ENCODE data around the gene KIF12. TPM values are rescaled to one million over a fixed set of nuclear protein-coding genes. Genes with fewer than 3 reads are reported as not detected.

The KIF12 gene
- total RNA-seq, 1 experiment from 2014 or later: not detected

DNA sequence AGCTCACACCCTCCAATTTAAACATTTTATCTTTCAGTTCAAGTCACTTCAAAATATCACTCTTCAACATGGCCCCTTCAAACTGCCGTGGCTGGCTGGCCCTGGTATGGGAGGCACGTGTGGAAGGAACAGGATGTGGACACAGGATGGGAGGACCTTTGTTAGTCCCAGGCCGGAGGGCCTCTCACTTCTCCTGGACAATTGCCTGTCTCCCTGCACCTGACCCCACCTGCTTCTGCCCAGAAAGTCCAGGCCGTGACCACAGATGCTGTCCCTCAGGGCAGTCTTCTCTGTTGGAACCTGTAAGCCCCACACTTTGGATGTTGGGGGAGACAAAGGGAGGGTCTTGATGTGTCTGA is 40.4 kb downstream of the KIF12 start:
- Histone ChIP-seq H3F3A (ENCODE audit: insufficient read depth, low read depth) (no peaks in the 10 kb centered on the region), H3K79me2 (ENCODE audit: low read depth) (no peaks in the 10 kb centered on the region), H3K9me2 (ENCODE audit: insufficient read depth) (no peaks in the 10 kb centered on the region), H3K9me3 (ENCODE audit: insufficient read depth, low read depth) (no peaks in the 10 kb centered on the region), H2AFZ (no peak overlapping the region), H3K36me3 (ENCODE audit: low read depth) (no peaks in the 10 kb centered on the region), H3K4me3 (no peak overlapping the region), H3K4me2 (no peak overlapping the region), H4K20me1 (ENCODE audit: insufficient read depth) (no peaks in the 10 kb centered on the region), H3K27ac (no peak overlapping the region), H3K27me3 (ENCODE audit: insufficient read depth, low read depth) (peaks cover 94% of the 10 kb centered on the region), H3K4me1 (replicated peaks; ENCODE audit: insufficient read depth) (no peaks in the 10 kb centered on the region)
- ChIA-PET CTCF (no interaction called here), POLR2A (ENCODE audit: unreplicated experiment) (no interaction called here)
- intact Hi-C loops (cut with micrococcal nuclease; ENCODE audit: unreplicated experiment): no loop called here
- no peak for DNase-seq
- TF ChIP-seq, protein P1, sequence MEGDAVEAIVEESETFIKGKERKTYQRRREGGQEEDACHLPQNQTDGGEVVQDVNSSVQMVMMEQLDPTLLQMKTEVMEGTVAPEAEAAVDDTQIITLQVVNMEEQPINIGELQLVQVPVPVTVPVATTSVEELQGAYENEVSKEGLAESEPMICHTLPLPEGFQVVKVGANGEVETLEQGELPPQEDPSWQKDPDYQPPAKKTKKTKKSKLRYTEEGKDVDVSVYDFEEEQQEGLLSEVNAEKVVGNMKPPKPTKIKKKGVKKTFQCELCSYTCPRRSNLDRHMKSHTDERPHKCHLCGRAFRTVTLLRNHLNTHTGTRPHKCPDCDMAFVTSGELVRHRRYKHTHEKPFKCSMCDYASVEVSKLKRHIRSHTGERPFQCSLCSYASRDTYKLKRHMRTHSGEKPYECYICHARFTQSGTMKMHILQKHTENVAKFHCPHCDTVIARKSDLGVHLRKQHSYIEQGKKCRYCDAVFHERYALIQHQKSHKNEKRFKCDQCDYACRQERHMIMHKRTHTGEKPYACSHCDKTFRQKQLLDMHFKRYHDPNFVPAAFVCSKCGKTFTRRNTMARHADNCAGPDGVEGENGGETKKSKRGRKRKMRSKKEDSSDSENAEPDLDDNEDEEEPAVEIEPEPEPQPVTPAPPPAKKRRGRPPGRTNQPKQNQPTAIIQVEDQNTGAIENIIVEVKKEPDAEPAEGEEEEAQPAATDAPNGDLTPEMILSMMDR (conservative IDR thresholded peaks at IDR 0.05): no peak
- no peak for TF ChIP-seq EZH2 (IDR thresholded peaks at IDR 0.05; ENCODE audit: low read depth)
- BruUV-seq (replicated peaks): no TSS peak

GRCh38 chr9:114057161-114057885 is 41.8 kb downstream of the KIF12 start:
- Histone ChIP-seq H3K36me3 (ENCODE audit: low read depth) (no peaks in the 10 kb centered on the region), H3K9me2 (ENCODE audit: insufficient read depth) (no peaks in the 10 kb centered on the region), H3K9me3 (ENCODE audit: insufficient read depth, low read depth) (no peaks in the 10 kb centered on the region), H3K27ac (no peak overlapping the region), H3K4me2 (no peak overlapping the region), H4K20me1 (ENCODE audit: insufficient read depth) (no peaks in the 10 kb centered on the region), H3F3A (ENCODE audit: insufficient read depth, low read depth) (no peaks in the 10 kb centered on the region), H3K79me2 (ENCODE audit: low read depth) (no peaks in the 10 kb centered on the region), H3K4me3 (no peak overlapping the region), H3K4me1 (replicated peaks; ENCODE audit: insufficient read depth) (no peaks in the 10 kb centered on the region), H3K27me3 (ENCODE audit: insufficient read depth, low read depth) (peaks cover 96% of the 10 kb centered on the region), H2AFZ (no peak overlapping the region)
- TF ChIP-seq, protein P1 (conservative IDR thresholded peaks at IDR 0.05): no peak
- no peak for TF ChIP-seq EZH2 (IDR thresholded peaks at IDR 0.05; ENCODE audit: low read depth)
- DNase-seq: no peak
- intact Hi-C loops (cut with micrococcal nuclease; ENCODE audit: unreplicated experiment): no loop called here
- ChIA-PET CTCF (no interaction called here), POLR2A (ENCODE audit: unreplicated experiment) (no interaction called here)
- BruUV-seq (replicated peaks): no TSS peak

DNA sequence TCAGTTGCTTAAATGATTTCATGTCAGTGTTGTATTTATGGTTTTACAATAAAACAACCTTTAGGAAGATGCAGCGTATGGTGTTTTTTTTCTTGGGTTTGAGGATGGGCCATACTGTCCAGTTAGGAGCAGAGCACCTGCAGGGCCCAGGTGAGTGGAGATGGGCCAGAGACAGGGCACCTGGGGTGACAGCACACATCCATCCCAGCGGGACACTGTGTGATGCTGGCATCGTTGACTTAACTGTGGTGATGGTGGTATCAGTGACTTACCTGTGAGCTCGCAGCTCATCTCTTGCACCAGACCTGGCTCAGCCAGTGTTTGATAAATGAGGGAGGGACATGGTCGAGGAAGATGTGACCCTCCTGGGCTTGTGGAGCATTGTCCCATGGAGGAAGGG is 42.6 kb downstream of the KIF12 start:
- Histone ChIP-seq H3K4me1 (replicated peaks; ENCODE audit: insufficient read depth) (no peaks in the 10 kb centered on the region), H3K9me3 (ENCODE audit: insufficient read depth, low read depth) (no peaks in the 10 kb centered on the region), H3K79me2 (ENCODE audit: low read depth) (no peaks in the 10 kb centered on the region), H3K27me3 (ENCODE audit: insufficient read depth, low read depth) (peaks cover 97% of the 10 kb centered on the region), H3K4me3 (no peak overlapping the region), H3K4me2 (no peak overlapping the region), H3K27ac (no peak overlapping the region), H3F3A (ENCODE audit: insufficient read depth, low read depth) (no peaks in the 10 kb centered on the region), H4K20me1 (ENCODE audit: insufficient read depth) (no peaks in the 10 kb centered on the region), H3K9me2 (ENCODE audit: insufficient read depth) (no peaks in the 10 kb centered on the region), H3K36me3 (ENCODE audit: low read depth) (no peaks in the 10 kb centered on the region), H2AFZ (no peak overlapping the region)
- no TSS peak for BruUV-seq (replicated peaks)
- ChIA-PET POLR2A (ENCODE audit: unreplicated experiment) (no interaction called here), CTCF (no interaction called here)
- intact Hi-C loops (cut with micrococcal nuclease; ENCODE audit: unreplicated experiment): no loop called here
- TF ChIP-seq, protein P1 (conservative IDR thresholded peaks at IDR 0.05): no peak
- TF ChIP-seq EZH2 (IDR thresholded peaks at IDR 0.05; ENCODE audit: low read depth): no peak
- no peak for DNase-seq

All from PC-9 (cell line).